SK-N-SH (cell line): ENCODE measurements around the gene MRNIP.

Source experiments
- NRF1 ChIP-seq: IDR thresholded peaks from 2 replicates; pipeline ENCODE4 v1.6.1; 2012; ENCODE audit warnings: low read depth, mild to moderate bottlenecking, low read length
- RCOR1 ChIP-seq: fragments of 150-350 bp; IDR thresholded peaks from 2 replicates; pipeline ENCODE4 v1.6.1; 2017; ENCODE audit warnings: antibody characterized with exemption, low read length
- SMC3 ChIP-seq: IDR thresholded peaks from 2 replicates; pipeline ENCODE4 v1.6.1; 2012; ENCODE audit warnings: low read depth, low read length, improper control_type of control experiment
- TEAD4 ChIP-seq: IDR thresholded peaks from 2 replicates; pipeline ENCODE4 v1.4.0; 2012; ENCODE audit warnings: mild to moderate bottlenecking, borderline replicate concordance; ENCODE audit not compliant: insufficient read depth

DNA sequence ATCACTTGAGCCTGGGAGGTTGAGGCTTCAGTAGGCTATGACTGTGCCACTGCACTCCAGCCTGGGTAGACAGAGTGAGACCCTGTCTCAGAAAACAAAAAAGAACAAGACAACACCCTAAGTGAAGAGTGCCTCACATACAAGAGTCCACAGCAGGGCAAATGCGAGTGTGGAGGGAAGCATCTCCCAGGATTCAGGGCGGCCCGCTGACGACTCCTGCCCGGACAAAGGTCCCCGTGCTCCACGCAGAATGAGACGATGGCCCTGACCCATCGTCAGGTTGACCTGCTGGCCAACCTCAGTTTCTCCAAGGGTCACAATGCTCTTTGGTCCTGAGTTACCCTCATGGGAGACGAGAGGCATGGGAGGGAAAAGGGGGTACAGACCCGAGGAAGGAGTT is 18.3 kb downstream of the MRNIP start:
- TF ChIP-seq SMC3 (no peak), TEAD4 (no peak), NRF1 (no peak), RCOR1 (no peak)
